Islet of Langerhans (tissue), 1 donor: ENCODE measurements around the gene VKORC1.
"Not testable (repeated sequence)": the region's sequence is repeated elsewhere in the genome, so short reads cannot be mapped to it uniquely, and the experiment has no call there.

Experiments used
- FAIRE-seq: peaks from one replicate; lab custom pipeline; 2011; peaks lifted over from hg19 to GRCh38; lab: Jason Lieb, UNC

VKORC1 gene

GRCh38 chr16:31106509-31107464, 12.2 kb upstream of the VKORC1 start:
- no peak for FAIRE-seq

GRCh38 chr16:31105677-31106213, 11.1 kb upstream of the VKORC1 start:
- no peak for FAIRE-seq

- not testable (repeated sequence) for FAIRE-seq
These were observed 6.5 kb upstream of the VKORC1 start for GRCh38 chr16:31100876-31101641.

DNA sequence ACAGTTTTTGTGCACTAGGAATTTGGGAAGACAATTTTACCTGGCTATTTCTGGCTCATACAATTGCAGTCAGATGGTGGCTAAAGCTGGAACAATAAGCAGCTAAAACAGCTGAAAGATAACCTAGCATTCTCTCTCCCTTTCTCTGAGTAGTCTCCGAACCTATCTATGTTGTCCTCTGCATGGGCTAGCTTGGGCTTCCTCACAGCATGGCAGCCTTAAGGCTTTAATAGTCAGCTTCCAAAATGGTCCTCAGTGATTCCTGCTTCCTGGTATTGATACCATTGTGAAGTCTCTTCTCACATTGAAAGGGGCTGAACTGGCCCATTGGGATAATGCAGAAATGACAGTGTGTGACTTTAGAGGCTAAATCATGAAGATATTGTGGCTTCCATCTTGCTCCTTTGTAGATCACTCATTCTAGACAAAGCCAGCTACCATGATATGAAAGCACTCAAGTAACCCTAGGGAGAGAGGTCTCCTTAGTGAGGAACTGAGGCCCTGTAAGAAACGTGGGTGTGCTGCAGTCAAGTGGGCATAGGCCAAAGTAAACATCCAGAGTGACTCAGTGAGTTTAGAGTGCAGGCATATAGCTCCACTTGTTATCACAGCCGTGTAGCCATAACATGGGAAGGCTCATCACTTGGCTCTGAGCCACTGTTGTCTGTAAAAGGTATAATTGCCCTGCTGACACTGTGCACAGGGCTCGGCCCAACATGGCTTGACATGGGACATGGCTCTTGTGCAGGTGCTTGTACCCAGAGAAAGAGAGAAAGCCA, 5.5 kb upstream of the VKORC1 start:
- no peak for FAIRE-seq

- no peak for FAIRE-seq
These were observed 541 bp downstream of the VKORC1 start for GRCh38 chr16:31094088-31094423.

GRCh38 chr16:31093132-31093703, 1.4 kb downstream of the VKORC1 start:
- FAIRE-seq: no peak

GRCh38 chr16:31092330-31092729, 2.3 kb downstream of the VKORC1 start:
- no peak for FAIRE-seq

DNA sequence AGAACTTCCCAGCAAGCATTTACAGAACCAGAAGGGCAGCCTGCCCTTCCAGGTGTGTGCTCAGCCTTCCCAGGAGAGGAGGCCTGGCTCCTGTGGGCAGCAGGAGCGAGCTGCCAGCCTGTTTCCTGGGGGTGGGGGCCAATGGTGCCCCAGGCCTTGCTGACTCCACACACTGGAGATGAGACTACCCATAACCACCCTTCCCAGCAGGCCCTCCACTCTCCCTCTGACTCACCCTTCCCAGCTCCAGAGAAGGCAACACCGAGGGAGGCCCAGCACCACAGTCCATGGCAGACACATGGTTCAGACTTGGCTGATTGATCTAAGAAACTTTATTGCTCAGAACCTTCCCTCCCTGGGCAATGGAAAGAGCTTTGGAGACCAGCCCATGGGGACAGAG, 4.1 kb downstream of the VKORC1 start:
- no peak for FAIRE-seq

- FAIRE-seq: no peak
These were observed 5.4 kb downstream of the VKORC1 start for GRCh38 chr16:31089199-31089598.

DNA sequence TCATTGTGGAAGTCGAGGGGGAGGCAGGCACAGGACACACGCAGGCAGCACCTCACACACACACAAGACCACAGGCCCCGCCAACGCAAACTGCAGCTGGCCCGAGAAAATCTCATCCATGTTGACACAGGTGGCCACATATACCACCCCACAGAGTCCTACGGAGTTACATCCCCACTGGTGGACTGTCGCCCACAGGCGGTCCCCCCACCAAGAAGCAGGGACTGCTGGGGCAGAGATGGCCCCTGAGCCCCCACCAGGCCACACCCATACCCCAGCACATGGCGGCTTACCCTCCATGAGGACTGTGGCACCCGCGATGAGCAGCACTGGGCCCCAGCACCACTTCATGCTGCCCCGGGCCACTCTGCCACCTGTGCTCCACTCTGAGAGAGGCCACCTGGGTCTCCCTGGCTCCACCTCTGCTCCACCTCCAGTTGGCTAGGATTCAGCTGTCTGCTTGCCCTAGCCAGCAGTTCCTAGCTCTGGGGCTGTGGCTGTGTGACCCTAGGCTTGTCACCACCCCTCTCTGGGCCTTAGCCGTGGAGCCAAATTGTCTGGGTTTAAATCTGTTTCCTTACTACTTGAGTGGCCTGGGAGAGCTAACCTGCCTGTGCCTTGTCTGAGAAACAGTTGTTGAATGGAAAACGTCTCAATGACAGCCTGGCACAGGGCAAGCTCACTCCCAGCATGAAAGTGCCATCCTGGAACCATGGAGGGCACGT, 6.0 kb downstream of the VKORC1 start, which contains the start of gene PRSS53:
Gene PRSS53, minus strand, starts transcription at position 485 of the 725 bp plus-strand sequence. Its CDS starts 134 bp downstream, at position 351.
- no peak for FAIRE-seq

GRCh38 chr16:31087971-31088370, 6.6 kb downstream of the VKORC1 start:
- no peak for FAIRE-seq

GRCh38 chr16:31087481-31087880, 7.1 kb downstream of the VKORC1 start:
- FAIRE-seq: no peak

GRCh38 chr16:31086629-31086906, 8.0 kb downstream of the VKORC1 start:
- no peak for FAIRE-seq

GRCh38 chr16:31085873-31086628, 8.5 kb downstream of the VKORC1 start:
- no peak for FAIRE-seq

- FAIRE-seq: no peak
These were observed 9.2 kb downstream of the VKORC1 start for GRCh38 chr16:31085411-31085810.

DNA sequence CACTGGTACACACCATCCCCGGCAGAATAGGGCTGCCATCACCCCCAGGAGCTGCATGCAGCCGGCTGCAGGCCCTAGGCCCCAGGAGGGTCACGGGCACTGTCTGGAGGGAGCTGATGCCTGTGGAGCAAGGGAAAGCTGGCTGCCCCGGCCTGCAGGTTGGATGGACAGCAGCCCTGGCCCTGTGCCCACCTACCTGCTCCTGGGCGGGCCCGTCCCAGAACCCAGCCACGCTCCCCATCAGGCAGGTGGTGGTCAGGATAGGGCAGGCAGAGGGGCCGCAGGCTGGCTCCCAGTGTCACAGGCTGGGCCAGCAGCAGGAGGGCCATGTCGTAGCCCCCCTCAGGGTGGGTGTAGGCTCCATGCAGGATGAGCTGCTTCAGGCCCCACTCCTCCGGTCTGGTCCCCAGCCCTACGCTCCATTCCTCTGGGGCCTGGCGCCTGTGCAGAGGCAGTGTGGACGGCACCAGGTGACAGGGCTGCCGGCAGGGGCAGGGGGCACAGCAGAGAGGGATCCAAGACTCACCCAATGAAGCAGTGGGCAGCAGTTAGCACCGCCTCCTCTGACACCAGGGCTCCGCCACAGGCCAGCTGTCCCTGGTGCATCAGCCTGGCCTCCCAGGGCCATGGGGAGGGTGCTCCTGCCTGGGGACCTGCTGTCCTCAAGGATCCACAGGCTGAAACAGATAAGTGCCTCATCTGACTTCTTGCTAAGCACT, 9.9 kb downstream of the VKORC1 start:
- FAIRE-seq: no peak

GRCh38 chr16:31083981-31084380, 10.6 kb downstream of the VKORC1 start:
- no peak for FAIRE-seq

- no peak for FAIRE-seq
These were observed 11.0 kb downstream of the VKORC1 start for GRCh38 chr16:31083556-31083955.

- no peak for FAIRE-seq
These were observed 11.5 kb downstream of the VKORC1 start for GRCh38 chr16:31083081-31083480.
